NCI-H1105 treated with DMSO at 0.1 percent for 48 hours (cell line): ENCODE data around the gene KDELR3.

Experiments used
- DNase-seq: peaks from one replicate; lab custom pipeline; 2025; lab: John Stamatoyannopoulos, UW

KDELR3 gene

DNA sequence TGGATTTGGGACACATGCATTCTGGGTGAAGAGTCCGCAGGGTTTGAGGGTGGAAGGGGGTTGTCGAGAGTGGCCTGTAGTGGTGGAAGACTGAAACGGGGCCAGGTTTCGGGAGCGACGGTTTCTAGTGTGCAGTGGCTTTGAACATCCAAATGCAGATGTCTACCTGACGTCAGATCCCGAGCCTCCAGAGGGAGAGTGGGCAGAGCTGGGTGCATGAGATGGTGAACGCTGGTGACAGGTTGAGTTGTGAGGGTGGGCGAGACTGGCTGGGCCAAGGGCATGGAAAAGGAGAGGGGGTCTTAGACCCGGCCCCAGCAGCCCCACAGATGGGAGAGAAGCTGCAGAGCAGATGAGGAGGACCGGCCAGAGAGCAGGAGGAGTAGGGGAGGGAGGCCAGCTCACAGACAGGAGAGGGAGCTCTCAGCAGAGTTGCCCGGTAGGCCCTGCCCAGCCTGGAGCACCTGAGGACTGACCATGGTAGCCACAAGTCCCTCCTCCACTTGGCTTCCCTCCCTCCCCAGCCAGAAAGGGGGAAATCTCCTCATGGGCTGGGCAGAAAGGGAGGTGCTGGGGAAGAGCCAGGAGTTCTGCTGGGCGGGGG is 27.0 kb upstream of the KDELR3 start:
- DNase-seq = no peak

DNA sequence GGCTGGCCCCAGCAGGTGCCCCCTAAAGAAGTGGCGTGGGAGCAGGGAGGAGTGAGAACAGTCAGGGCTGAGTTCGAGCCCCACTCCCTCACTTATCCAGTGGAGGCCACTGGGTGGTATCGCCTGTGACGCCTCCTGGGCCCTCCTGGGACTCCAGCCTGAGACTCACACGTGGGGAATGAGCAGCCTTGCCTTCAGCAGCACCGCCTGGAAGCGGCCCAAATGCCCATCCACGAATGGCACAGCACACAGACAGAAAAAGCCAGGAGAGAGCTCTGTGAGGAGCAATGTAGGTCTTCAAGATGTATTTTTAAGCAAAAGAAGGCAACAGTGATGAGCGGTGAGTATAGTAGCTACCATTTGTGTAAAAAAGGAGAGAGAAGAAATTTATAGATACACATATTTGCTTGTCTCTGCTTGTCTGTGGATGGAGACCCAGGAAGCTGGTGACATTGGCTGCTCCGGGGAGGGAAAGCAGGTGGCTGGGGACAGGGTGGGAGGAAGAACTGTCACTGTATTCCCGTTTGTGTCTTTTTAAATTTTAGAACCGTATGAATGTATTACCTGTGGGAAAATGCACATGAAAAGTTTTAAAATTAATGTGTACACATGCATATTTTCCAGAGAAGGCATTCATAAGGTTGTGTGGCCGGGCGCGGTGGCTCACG is 26.1 kb upstream of the KDELR3 start:
- no peak for DNase-seq

DNA sequence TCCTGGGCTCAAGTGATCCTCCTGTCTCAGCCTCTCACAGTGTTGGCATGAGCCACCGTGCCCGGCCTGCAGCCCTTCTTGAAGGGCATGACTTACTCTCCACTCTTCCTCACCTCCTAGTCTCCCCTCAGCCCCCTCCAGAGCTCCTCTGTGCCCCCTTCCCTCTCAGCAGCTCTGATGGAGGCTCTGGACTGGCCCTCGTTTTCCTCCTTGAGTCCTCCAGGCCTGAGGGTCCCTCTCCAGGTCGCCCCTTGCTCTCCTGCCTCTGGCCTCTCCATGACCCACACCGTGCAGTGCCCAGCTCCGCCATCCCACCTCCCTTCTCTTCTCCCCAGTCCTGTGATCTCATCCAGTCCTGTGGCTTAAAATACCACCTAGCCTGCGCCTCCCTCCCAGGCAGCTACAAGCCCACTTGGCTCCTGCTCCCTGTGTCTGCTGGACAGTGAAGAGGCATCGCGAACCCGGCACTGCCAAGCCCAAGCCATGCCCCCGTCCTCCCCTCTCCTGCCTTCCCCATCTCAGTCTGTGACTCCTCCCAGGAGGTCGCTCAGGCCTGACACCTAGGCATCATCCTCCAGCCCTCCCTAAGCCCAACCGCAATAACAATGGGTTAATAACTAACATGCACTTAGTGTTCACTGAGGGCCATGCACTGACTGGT is 24.8 kb upstream of the KDELR3 start:
- no peak for DNase-seq

DNA sequence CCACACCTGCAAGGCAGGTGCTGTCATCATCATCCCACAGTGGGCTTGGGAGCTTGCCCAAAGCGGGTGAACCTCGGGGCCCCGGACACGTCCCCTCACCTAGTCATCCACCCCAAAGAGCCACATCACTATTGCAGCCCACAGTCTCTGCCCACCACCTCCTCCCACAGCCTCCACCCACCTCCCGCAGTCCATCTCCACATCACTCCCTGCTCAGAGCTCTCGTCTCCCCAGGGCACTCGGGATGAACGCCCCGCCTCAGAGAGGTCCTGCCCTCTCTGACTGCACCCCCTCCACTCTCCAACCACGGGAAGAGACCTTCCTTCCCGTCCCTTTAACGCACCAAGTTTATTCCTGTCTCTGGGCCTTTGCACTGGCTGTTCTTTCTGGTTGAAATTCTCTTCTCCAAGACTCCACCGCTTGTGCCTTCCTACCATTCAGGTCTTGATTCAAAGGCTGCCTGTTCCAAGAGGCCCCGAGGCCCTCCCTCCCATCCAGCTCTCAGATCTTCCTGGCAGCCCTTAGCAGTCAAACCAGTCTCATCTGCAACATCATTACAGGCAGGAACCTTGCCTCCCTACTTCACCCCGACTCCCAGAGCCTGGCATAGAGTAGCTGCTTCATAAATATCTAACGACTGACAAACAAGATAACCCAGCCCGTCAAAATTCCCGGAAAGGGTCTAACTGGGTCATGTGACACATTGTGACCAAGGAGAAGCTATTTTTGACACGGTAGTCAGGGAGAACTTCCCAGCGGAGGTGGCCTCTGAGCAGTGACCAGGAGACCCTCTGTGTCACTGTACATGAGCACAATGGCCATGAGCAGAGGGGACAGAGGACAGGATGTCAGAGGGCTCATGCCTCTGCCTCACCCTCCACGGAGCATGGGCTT is 24.0 kb upstream of the KDELR3 start:
- no peak for DNase-seq

DNA sequence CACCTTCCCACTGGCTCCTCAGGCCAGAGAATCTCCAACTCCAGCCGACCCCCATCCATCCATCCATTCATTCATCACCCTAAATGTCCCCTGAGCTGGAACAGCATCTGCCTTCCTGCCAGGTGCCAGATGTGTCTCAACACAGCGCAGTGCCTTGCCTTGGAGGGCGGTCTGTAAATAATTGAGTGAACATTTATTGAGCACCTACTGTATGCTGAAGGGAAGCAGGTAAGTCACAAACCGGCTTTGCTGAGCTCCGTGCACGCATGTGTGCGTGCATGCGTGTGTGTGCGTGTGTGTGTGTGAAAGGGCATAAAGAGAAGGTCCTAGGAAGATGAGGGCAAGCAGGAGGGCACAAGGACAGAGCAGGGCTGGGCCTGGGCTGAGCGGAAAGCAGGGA is 23.1 kb upstream of the KDELR3 start:
- DNase-seq = no peak

DNA sequence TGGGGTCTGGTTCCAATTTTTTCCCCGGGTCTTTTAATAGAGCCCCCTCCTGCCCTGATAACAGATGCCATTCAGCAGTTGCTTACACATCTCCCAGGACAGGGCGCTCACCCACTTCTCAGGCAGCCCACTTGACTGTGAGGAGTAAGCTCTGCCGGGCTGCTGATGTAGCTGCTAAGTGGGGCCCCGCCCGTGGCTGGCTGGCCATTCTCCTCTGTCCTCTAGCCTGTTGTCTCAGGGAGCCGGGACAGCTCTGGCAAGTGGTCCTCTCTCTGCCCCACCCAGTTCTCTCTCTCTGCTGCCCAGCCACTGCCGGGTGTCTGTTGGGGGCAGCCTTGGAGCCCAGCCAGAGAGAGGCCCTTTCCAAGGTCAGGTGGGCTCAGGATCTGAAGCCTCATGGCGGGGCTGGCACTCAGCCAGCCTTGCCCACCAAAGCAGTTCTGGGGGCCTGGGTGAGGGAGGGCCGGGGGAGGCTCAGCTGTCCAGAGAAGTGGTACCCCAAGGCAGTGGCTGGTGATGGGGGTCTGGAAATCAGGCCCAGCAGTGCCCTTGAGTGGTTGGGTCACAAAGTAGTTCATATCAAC is 21.8 kb upstream of the KDELR3 start:
- no peak for DNase-seq

DNA sequence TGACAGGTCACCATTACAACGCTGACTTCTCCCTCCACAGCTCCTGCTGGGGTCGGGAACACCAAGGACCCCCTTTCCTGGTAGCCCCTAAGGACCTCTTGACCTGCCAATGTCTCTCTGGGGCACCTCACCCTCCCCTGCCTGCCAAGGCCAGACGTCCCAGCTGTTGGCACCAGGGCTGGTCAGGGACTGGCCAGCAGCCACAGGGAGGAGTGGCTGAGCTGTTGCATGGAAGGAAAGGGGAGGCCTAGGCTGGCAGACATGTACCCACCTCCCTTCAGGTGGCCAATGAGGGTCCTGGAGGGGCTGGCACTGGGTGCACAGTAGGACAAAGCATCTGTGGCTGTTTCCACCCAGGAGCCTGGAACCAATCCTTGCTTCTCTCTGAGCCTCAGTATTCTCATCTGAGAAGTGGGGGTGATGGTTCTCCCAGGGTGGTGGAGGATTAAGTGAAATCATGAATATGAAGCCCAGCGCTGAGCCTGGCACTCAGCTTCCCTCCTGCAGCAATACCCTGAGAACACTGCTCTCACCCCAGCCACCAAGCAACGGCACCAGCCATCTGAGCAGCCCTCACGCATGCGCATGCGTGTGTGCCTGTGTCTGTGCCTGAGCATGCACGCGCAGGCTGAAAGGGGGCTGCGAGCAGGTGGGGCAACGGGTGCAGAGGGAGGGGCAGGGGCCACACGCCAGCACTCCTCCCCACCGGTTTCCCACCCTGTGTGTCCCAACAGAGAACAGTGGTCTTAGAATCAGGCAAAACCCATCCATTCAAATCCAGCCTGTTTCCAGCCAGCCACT is 18.8 kb upstream of the KDELR3 start:
- no peak for DNase-seq

DNA sequence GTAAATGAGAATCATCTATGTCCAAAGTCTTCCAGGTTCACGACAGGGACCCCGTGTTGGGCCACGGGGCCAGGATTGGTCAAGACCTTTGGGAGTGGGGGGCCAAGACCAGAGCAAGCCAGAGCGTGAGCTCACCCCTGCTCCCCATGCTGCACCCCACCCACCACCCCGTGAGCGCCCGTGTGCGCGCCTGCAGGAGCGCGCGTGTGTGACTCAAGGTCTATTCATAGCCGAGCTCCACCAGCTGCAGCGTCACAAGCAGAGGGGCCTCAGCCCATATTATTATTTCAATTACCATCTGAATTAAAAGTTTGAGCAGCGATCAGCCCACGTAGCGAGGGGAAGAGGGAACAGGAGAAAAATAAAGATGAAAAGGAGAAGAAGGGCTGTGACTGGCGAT is 18.1 kb upstream of the KDELR3 start:
- no peak for DNase-seq

DNA sequence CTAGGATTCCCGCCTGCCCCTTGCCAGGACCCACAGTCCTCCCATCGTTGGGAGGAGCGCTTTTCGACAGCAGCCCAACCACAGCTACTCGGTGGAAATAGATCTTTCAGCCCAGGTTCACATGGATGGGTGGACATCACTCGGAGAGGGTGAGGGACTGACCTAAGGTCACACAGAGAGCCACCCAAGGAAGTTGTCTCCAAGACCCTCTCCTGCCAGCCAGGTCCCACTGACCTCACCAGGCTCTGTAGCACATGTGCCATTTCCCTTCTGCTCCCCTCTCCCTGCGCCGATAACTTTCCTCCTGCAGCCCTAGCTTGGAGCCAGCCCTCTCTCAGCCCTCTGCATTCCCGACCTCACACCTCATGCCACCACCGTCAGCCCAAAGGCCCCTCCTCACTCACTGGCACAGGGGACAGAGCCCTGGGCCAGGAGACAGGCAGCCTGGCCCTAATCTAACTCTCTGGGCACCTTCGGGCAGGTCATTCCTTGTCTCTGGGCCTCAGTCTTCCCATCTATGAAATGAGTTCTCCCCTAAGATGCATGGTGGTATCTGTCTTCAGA is 17.6 kb upstream of the KDELR3 start:
- DNase-seq = no peak

DNA sequence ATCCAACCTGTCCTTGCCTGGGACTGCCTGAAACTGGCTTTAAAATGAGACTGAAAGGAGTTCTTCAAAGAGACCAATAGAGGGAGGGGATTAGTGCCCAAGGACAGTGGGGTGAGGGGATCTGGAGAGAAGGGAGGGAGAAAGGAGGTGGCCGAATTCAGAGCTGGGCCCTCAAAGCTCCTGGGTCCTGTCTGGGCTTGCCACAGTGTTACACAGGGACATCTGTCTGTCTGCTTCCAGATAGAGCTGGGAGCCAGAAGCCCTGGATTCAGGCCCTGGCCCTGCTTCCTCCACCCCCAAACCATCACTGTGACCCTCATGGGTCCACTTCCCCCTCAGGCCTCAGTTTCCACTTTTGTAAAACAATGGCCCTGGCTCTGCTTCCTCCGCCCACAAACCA is 16.5 kb upstream of the KDELR3 start:
- no peak for DNase-seq

DNA sequence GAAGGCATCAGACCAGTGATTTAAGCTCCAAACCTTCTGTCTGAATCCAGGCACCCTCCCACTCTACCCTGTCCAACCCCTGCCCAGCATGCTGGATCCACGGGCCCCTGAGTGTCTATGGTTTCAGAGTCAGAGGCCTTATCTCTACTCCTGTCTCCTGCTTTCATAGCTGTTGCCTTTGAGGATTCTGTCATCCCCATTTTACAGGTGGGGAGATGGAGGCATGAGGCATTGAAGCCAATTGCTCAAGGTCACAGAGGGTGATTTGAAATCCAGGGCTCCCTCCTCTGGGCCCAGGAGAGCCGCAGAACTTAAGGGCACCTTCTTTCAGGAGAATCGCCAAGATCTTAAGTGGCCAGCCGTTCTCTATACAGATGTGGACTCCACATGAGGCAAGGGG is 16.0 kb upstream of the KDELR3 start:
- DNase-seq = no peak

DNA sequence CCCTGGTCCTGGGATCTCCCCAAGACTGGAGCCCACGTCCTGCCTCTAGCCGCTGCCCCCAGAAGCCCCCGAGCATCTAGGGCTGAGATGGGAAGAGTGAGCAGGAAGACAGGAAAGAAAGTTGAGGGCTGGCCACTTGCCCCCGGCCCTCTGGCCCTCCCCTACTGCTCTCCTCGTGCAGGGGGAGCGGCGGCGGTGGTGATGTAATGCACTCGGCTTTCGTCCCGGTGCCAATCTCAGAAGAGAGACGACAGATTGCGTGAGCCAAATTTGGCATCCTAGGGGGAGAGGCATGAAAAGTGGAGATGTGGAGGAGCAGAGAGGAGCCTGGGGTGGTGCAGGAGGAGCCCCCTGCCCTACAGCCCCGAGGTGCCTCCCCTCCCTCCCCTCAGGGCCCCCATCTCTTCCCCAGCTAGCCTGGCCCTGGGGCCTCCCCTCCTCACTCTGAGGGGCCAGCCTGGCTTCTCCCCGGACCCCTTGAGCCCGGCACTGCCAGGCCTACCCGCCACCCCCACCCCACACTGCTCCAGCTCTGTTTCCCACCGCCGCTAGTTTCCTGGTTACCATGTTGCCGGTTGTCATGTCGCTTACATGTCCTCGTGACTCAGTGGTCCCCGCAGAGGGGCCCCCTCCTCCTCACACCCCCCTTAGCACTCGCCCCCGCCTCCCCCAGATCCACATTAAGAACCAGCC is 15.4 kb upstream of the KDELR3 start:
- no peak for DNase-seq

DNA sequence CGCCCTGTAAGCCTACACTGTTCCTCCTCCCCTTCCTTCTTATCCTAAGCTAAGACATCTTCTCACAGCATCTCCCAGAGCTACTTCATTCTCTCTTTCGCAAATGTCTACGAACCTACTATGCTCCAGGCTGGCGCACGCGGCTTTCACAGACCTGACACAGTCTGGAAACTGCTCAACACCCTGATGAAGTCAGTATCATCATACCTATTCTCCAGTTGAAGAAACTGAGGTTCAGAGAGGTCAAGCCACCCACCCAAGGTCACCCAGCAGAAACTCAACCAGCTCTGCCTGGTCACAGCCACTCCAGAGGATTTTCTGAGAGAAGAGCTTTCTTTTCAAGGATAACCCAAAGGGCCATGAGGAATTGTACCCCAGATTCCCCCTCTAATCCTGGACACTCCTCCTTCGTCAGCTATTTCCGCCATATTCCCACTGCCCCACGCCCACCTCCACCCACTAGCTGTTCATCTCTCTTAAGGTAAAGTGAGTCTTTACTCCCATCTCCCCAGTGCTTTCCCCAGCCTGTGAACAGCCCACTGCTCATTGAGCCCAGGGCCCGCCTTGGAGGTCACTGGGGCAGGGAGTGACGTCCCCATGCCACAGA is 14.7 kb upstream of the KDELR3 start:
- no peak for DNase-seq

DNA sequence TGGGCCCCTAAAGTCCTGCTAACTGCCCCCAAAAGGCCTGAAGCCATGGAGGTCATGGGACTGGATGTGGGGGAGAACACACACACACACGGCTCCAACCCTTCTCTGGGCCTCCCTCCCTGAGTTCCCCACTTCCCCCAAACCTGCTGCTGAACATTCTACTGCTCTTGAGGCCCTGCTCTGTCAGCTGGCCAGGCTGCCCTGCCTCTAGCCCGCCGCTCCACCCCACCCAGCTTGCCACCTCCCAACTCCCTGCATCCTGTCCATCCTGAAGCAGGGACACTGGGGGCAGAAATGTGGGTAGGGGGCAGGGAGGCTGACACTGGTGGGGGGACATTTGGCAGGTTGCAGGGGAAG is 13.9 kb upstream of the KDELR3 start:
- DNase-seq = no peak

DNA sequence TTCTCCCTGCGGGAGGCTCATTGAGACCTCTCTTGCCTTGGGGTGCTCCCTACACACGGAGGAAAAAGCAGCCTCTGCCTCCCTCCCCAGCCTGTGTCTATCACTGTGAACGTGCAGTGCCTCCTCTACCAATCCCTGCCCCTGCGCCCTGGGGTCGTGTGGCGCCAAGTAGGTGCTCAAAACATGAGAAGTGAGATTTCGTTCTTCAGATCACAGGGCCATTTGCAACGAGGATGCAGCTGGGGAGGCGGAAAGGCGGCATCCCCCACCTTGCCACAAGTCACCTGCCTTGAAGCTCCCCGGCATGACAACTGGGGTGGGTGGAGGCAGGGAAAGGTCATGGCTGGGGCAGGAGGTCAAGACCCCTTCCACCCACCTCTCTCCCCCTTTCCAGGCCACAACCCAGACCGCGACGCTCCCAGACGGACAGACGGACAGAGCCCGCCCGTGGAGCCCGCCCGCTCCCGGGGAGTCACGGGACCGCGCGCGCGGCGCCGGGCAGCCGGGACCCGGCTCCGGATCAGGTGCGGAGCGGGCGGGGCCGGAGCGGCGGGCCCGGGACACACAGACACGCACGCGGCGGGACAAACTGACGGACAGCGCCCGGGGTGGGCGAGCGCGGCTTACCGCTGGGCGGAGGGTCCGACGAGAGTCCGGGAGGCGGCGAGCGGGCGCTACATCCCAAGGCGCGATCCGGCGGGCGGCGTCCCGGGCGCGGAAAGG is 13.4 kb upstream of the KDELR3 start:
- DNase-seq = no peak

DNA sequence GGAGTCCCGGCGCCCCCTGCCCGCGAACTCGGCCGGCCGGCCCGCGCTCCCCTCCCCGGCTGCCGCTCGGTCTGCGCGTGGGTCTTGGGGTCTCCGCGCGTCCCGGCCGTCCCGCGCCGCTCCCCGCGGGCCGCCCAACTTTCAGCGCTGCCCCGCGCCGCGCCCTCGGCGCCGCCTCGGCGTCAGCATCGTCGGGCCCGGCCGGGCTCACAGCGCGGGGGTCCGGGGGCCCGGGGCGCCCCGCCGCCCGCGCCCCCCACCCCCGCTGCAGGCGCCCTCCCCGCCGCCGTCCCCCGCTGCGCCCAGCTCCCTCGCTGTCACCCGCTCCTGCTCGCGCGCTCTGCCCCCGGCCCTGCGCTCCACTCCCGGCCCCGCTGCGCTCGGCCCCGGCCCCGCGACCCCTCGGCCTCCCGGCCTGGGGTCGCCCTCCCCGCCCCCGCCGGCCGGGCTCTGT is 12.8 kb upstream of the KDELR3 start, which contains the start of gene KCNJ4:
Gene KCNJ4 (minus strand): TSS at position 124 of the 454 bp plus-strand sequence. CDS start 27,067 bp downstream, outside the sequence.
- DNase-seq = no peak

DNA sequence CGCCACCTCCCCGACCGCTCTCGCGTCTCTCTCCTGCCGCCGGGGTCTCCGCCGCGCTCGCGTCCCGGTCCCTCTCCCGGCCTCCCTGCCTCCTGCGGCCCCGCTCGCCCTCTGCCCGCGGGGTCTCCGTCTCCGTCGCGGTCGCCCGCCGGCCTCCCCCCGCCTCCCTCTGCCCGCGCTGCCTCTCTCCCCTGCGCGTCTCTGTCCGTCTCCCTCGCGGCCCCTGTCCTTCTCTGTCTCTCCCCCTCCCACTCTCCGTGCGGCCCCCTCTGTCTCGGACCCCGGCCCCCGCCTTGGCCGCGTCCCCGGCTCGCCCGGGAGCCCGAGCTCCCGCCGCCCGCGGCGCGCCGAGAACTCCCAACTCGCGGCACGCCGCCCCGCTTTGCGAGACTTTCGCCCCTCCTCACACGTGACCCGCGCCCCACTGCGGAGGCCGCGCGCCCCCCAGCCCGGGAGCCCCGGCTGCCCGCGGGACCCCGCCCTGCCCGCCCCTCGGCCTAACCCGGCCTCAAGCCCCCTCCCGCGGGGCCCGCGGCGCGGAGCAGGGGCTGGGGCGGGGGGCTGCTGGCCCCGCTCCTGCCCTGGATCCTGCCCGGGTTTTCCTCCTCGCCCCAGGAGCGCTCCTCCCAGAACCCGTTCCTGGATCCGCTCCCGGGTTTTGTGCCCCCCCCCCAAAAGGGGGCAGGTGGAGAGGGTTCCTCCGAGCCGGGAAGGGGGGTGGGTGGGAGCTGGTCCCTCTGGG is 12.2 kb upstream of the KDELR3 start:
- DNase-seq = no peak

DNA sequence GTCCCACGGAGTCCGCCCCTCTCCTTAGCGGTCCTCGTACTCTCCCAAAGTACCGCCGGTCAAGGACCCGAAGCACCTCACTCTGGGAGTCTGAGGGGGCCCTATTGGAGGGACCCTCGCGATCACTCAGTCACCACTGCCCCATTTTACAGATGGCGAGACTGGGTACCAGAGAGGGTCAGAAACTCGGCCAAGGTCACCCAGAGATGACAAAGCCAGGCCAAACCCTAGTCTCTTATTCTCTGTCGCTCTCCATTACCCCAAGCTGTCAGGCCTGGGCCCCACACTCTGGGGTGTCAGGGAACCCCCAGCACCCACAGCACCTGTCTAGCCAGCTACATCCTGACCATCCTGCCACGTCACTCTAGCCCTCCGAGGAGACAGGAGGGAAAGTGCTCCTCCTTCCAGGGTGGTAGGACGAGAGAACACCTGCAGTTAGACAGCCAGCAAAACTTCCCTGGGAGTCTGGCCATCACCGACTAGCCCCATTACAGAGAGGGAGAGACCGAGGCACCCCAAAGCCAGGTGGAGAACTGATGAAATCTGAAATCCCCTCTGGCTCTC is 11.5 kb upstream of the KDELR3 start:
- no peak for DNase-seq
